H1 (cell line): ENCODE measurements around the gene NR1D2.

Experiments used
- CHD2 ChIP-seq: IDR thresholded peaks from 2 replicates; pipeline ENCODE4 v1.6.1; 2012; ENCODE audit warnings: low read length, improper control_type of control experiment
- EZH2 ChIP-seq: fragments of 200-600 bp; sonication (generic); IDR thresholded peaks from 2 replicates; pipeline ENCODE4 v1.7.1; 2012; ENCODE audit warnings: low read depth, mild to moderate bottlenecking, moderate library complexity, low read length, inconsistent platforms; ENCODE audit not compliant: severe bottlenecking
- FOSL1 ChIP-seq: IDR thresholded peaks from 2 replicates; pipeline ENCODE4 v1.6.1; 2011; ENCODE audit warnings: mild to moderate bottlenecking, low read depth, low read length, moderate library complexity; ENCODE audit not compliant: insufficient read depth
- TF ChIP-seq, protein P1 (sequence below): IDR thresholded peaks from 2 replicates; pipeline ENCODE4 v1.6.1; 2012; ENCODE audit warnings: low read length, inconsistent platforms
- TF ChIP-seq, protein P2 (sequence below), 3 experiments: IDR thresholded peaks; 1 replicate in 2 of 3; 2 replicates in 1 of 3; pipeline versions ENCODE4 v1.5.1 to v1.6.1; 2011; ENCODE audit warnings: low read length in 3 of 3, mild to moderate bottlenecking in 3 of 3, inconsistent platforms in 2 of 3, low read depth in 1 of 3, moderate library complexity in 1 of 3; ENCODE audit not compliant: insufficient read depth in 1 of 3; ENCODE audit errors: control extremely low read depth in 1 of 3

DNA sequence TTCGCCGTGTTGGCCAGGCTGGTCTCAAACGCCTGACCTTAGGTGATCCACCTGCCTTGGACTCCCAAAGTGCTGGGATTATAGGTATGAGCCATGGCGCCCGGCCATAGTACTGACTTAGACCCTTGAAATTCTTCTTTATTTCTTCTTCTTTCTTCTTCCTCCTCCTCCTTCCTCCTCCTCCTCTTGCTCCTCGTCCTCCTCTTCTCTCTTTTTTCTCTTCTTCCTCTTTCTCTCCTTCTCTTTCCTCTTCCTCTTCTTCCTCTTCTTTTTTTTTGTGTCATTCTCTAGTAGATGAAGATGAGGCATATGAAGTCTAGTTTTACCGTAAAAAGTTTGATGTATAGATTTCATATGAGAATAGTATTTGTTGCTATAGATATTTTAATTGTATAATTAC, 18.8 kb upstream of the NR1D2 start:
- no peak for TF ChIP-seq EZH2
- TF ChIP-seq, protein P1, sequence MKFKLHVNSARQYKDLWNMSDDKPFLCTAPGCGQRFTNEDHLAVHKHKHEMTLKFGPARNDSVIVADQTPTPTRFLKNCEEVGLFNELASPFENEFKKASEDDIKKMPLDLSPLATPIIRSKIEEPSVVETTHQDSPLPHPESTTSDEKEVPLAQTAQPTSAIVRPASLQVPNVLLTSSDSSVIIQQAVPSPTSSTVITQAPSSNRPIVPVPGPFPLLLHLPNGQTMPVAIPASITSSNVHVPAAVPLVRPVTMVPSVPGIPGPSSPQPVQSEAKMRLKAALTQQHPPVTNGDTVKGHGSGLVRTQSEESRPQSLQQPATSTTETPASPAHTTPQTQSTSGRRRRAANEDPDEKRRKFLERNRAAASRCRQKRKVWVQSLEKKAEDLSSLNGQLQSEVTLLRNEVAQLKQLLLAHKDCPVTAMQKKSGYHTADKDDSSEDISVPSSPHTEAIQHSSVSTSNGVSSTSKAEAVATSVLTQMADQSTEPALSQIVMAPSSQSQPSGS: no peak
- TF ChIP-seq, protein P2, sequence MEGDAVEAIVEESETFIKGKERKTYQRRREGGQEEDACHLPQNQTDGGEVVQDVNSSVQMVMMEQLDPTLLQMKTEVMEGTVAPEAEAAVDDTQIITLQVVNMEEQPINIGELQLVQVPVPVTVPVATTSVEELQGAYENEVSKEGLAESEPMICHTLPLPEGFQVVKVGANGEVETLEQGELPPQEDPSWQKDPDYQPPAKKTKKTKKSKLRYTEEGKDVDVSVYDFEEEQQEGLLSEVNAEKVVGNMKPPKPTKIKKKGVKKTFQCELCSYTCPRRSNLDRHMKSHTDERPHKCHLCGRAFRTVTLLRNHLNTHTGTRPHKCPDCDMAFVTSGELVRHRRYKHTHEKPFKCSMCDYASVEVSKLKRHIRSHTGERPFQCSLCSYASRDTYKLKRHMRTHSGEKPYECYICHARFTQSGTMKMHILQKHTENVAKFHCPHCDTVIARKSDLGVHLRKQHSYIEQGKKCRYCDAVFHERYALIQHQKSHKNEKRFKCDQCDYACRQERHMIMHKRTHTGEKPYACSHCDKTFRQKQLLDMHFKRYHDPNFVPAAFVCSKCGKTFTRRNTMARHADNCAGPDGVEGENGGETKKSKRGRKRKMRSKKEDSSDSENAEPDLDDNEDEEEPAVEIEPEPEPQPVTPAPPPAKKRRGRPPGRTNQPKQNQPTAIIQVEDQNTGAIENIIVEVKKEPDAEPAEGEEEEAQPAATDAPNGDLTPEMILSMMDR (IDR thresholded peaks at IDR 0.05; ENCODE audit: control extremely low read depth in 1 of 3, insufficient read depth in 1 of 3, low read depth in 1 of 3, low read length in 3 of 3): no peak
- no peak for TF ChIP-seq CHD2
- no peak for TF ChIP-seq FOSL1
